ENCODE measurements around the gene KCNH8. TPM values are rescaled to one million over a fixed set of nuclear protein-coding genes. Genes with fewer than 3 reads are reported as not detected.

The KCNH8 gene
- total RNA-seq, 3 donors from 2014 or later, result under 0.01 to 4.4 (median 1.3) TPM

- no peak for DNase-seq (ENCODE audit: low spot score in 2 of 2)
- TF ChIP-seq POLR2A (IDR thresholded peaks at IDR 0.05) (no peak), POLR2AphosphoS5 (IDR thresholded peaks at IDR 0.05) (no peak)
- TF ChIP-seq, protein P1, sequence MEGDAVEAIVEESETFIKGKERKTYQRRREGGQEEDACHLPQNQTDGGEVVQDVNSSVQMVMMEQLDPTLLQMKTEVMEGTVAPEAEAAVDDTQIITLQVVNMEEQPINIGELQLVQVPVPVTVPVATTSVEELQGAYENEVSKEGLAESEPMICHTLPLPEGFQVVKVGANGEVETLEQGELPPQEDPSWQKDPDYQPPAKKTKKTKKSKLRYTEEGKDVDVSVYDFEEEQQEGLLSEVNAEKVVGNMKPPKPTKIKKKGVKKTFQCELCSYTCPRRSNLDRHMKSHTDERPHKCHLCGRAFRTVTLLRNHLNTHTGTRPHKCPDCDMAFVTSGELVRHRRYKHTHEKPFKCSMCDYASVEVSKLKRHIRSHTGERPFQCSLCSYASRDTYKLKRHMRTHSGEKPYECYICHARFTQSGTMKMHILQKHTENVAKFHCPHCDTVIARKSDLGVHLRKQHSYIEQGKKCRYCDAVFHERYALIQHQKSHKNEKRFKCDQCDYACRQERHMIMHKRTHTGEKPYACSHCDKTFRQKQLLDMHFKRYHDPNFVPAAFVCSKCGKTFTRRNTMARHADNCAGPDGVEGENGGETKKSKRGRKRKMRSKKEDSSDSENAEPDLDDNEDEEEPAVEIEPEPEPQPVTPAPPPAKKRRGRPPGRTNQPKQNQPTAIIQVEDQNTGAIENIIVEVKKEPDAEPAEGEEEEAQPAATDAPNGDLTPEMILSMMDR (IDR thresholded peaks at IDR 0.05), result no peak
- H3K36me3 ChIP-seq, result no peaks in the 10 kb centered on the region
- intact Hi-C loops (cut with DNase I; ENCODE audit: low total_unique reads), result no loop called here
- no peaks in the 10 kb centered on the region for H3K9me3 ChIP-seq
- H3K4me3 ChIP-seq, result no peak overlapping the region
- no peak overlapping the region for H3K27ac ChIP-seq
- no peaks in the 10 kb centered on the region for H3K4me1 ChIP-seq
- no peaks in the 10 kb centered on the region for H3K27me3 ChIP-seq
Observed at GRCh38 chr3:19396726-19397125, 248.4 kb downstream of the KCNH8 start.

DNA sequence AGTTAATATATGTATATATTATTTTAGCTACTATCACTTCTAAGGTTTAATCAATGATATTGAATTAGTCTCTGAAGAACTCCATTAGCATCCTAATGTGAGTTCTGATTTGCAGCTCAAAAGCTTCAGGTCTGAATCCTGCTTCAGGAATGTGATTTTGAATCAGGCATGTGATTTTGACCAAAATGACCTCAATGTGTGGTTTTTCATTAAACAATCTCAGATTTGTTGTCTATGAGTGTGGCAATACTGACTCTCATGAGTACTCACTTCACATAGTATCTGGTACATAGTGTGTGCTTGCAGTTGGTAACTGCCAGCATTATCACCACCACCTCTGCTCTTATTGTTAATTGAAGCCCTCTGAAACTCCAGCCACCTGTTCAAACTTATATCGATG lies 251.0 kb downstream of the KCNH8 start:
- Histone ChIP-seq H3K27ac (no peak overlapping the region), H3K27me3 (no peaks in the 10 kb centered on the region), H3K4me1 (no peaks in the 10 kb centered on the region), H3K36me3 (no peaks in the 10 kb centered on the region), H3K4me3 (no peak overlapping the region), H3K9me3 (no peaks in the 10 kb centered on the region)
- DNase-seq (ENCODE audit: low spot score in 2 of 2), result no peak
- intact Hi-C loops (cut with DNase I; ENCODE audit: low total_unique reads), result no loop called here
- TF ChIP-seq POLR2A (IDR thresholded peaks at IDR 0.05) (no peak), POLR2AphosphoS5 (IDR thresholded peaks at IDR 0.05) (no peak)
- TF ChIP-seq, protein P1 (IDR thresholded peaks at IDR 0.05), result no peak

DNA sequence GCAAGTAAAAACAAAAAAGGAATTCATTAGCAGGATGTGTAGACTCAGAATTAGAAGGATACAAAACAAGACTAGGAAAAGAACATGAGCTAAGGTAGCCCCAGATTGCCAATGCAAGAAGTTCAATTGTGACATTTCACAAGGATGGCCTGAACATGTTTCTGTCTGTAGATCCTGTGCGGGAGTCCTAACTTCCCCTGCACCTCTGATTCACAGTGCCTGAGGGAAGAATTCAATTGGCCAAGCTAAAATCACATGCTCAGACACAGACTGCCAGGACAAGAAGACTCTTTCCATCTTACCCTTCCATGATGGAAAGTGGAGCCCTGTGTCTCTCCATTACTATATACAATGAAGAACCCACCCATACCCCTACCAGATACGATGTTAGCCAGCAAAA lies 251.5 kb downstream of the KCNH8 start:
- no peak for TF ChIP-seq POLR2AphosphoS5 (IDR thresholded peaks at IDR 0.05)
- TF ChIP-seq, protein P1 (IDR thresholded peaks at IDR 0.05), result no peak
- TF ChIP-seq POLR2A (IDR thresholded peaks at IDR 0.05), result no peak
- H3K27ac ChIP-seq, result no peak overlapping the region

DNA sequence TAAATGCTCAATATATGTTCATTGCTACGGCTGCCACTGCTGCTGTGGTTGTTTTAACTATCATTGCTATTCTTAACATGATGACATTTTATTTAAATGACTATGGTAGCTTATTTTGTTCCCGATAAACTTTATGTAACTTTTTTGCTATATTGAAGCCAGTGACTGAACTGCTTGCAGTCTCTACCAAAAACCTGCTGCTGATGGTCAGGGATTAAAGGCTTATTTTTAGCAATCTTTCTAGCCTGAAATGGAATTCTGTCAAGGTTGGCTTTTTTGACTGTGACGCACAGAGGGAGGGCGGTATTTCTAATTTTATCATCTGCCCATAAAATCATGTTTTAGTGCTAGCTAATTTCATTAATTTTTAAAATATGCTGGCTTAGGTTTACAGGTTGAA lies 271.8 kb downstream of the KCNH8 start:
- no peaks in the 10 kb centered on the region for H3K4me1 ChIP-seq
- no peak overlapping the region for H3K4me3 ChIP-seq
- H3K9me3 ChIP-seq, result no peaks in the 10 kb centered on the region
- H3K27ac ChIP-seq, result no peak overlapping the region
- no peak for DNase-seq (ENCODE audit: low spot score in 2 of 2)
- no peak for TF ChIP-seq POLR2A (IDR thresholded peaks at IDR 0.05)
- no peak for TF ChIP-seq POLR2AphosphoS5 (IDR thresholded peaks at IDR 0.05)
- TF ChIP-seq, protein P1 (IDR thresholded peaks at IDR 0.05), result no peak
- intact Hi-C loops (cut with DNase I; ENCODE audit: low total_unique reads), result no loop called here
- H3K27me3 ChIP-seq, result no peaks in the 10 kb centered on the region
- no peaks in the 10 kb centered on the region for H3K36me3 ChIP-seq

More for the DNA sequence above, 251.5 kb downstream of the KCNH8 start:
- H3K9me3 ChIP-seq, result no peaks in the 10 kb centered on the region
- no peaks in the 10 kb centered on the region for H3K4me1 ChIP-seq
- H3K4me3 ChIP-seq, result no peak overlapping the region
- H3K27me3 ChIP-seq, result no peaks in the 10 kb centered on the region
- no peak for DNase-seq (ENCODE audit: low spot score in 2 of 2)
- no peaks in the 10 kb centered on the region for H3K36me3 ChIP-seq
- intact Hi-C loops (cut with DNase I; ENCODE audit: low total_unique reads), result no loop called here

- Histone ChIP-seq H3K36me3 (no peaks in the 10 kb centered on the region), H3K4me3 (no peak overlapping the region), H3K9me3 (no peaks in the 10 kb centered on the region), H3K27ac (no peak overlapping the region), H3K4me1 (no peaks in the 10 kb centered on the region), H3K27me3 (no peaks in the 10 kb centered on the region)
- TF ChIP-seq POLR2A (IDR thresholded peaks at IDR 0.05), result no peak
- no peak for TF ChIP-seq POLR2AphosphoS5 (IDR thresholded peaks at IDR 0.05)
- TF ChIP-seq, protein P1 (IDR thresholded peaks at IDR 0.05), result no peak
- intact Hi-C loops (cut with DNase I; ENCODE audit: low total_unique reads), result no loop called here
- DNase-seq (ENCODE audit: low spot score in 2 of 2), result no peak
Observed at GRCh38 chr3:19425825-19426224, 277.5 kb downstream of the KCNH8 start.
